Body of pancreas (tissue), 4 donors: ENCODE data around the gene DTNB.

ENCODE experiments used
- CTCF ChIP-seq, 7 experiments: fragments of 450-650 bp in 4 of 7; fragments of 200-600 bp in 3 of 7; sonication (generic) in 3 of 7; IDR thresholded peaks; one replicate each; pipeline ENCODE4 v1.5.1; 2016 to 2019; ENCODE audit warnings: antibody characterized with exemption in 7 of 7
- POLR2A ChIP-seq, 3 donors: fragments of 450-650 bp; IDR thresholded peaks; one replicate each; pipeline ENCODE4 v1.6.1; 2016; ENCODE audit warnings: antibody characterized with exemption in 3 of 3, mild to moderate bottlenecking in 2 of 3

GRCh38 chr2:25697559-25698341, 24.4 kb upstream of the DTNB start:
- TF ChIP-seq CTCF (IDR thresholded peaks at IDR 0.05) = no peak
- TF ChIP-seq POLR2A (IDR thresholded peaks at IDR 0.05) = no peak
